ENCODE measurements around the gene LRP1. TPM values are rescaled to one million over a fixed set of nuclear protein-coding genes. Genes with fewer than 3 reads are reported as not detected.

LRP1 gene
- total and polyA plus RNA-seq, 2 of the 13 experiments (the other 11 are each of a cell fraction or from before 2014, with no cell fraction given) = 14.7 to 30.8 TPM

GRCh38 chr12:57079821-57080220 lies 48.5 kb upstream of the LRP1 start:
- Histone ChIP-seq H3K27me3 (ENCODE audit: control insufficient read depth in 1 of 2, insufficient read depth in 2 of 2, low read length in 2 of 2) (no peaks in the 10 kb centered on the region), H3K27ac (ENCODE audit: extremely low read length, insufficient read depth, low read length) (no peak overlapping the region), H3K4me1 (ENCODE audit: insufficient read depth, low read length) (peaks cover 8% of the 10 kb centered on the region), H2AFZ (ENCODE audit: low read length) (no peak overlapping the region), H3K79me2 (ENCODE audit: insufficient read depth, low read length) (peaks cover 8% of the 10 kb centered on the region), H3K4me2 (ENCODE audit: low read depth, low read length) (peak overlapping the region; percentile 73), H3K4me3 (replicated peaks in 1 of 3; ENCODE audit: insufficient read depth in 1 of 3, low read depth in 2 of 3, low read length in 3 of 3) (0 out of 6 replicates have a peak overlapping the region, but pooled peaks of 1 of the 3 experiments have one; percentile 57), H3K36me3 (replicated peaks in 1 of 2; ENCODE audit: control insufficient read depth in 1 of 2, insufficient read depth in 2 of 2, low read length in 2 of 2) (no peaks in the 10 kb centered on the region), H3K9me3 (ENCODE audit: low read length) (no peaks in the 10 kb centered on the region), H4K20me1 (ENCODE audit: insufficient read depth, low read length) (no peaks in the 10 kb centered on the region), H3K9ac (ENCODE audit: insufficient read depth, low read depth, low read length) (no peak overlapping the region)
- no TSS peak for BruUV-seq (replicated peaks)
- DNase-seq (ENCODE audit: low spot score) = no peak
- ChIA-PET CTCF (ENCODE audit: low intra/inter-chr PET ratio, low total read pairs) (no interaction called here), POLR2A (interaction anchor here (0.9 to 3.9 kb wide), 12 partner anchors 9 to 434 kb away, joined by 3 to 132 read pairs (median 10); partner anchors contain the start of genes ATP5F1B, LRP1, MYO1A and NAB2)
- TF ChIP-seq CREBL2 (CRISPR knock-in tag; IDR thresholded peaks at IDR 0.05; ENCODE audit: borderline replicate concordance) = no peak
- TF ChIP-seq FOXP1 (IDR thresholded peaks at IDR 0.05) = 0 out of 2 replicates have a peak, but pooled peaks have one; percentile 34
- no peak for TF ChIP-seq FOXP1 (CRISPR knock-in tag; IDR thresholded peaks at IDR 0.05)
- in situ Hi-C loops (cut with HindIII; ENCODE audit: extremely low pct_ligation_motif_present, low pct_unique_long_range_greater_than_20kb) = no loop called here
- 0% methylated on average over 1 of the region's 1 CpG for WGBS (ENCODE audit: low lambda C conversion rate)
- ATAC-seq = no peak
- intact Hi-C loops (cut with micrococcal nuclease; ENCODE audit: unreplicated experiment) = loop anchor here (2.0 kb wide), 1 partner anchor 13 kb away; no protein-coding TSS in a partner anchor
- no peak for FAIRE-seq

- TF ChIP-seq TARDBP (CRISPR knock-in tag; IDR thresholded peaks at IDR 0.05) = no peak
- TF ChIP-seq MNT (IDR thresholded peaks at IDR 0.05) = no peak
- TF ChIP-seq ZNF616 (CRISPR knock-in tag; IDR thresholded peaks at IDR 0.05; ENCODE audit: low read depth) = no peak
- ATAC-seq (no peak), FAIRE-seq (no peak), DNase-seq (ENCODE audit: low spot score) (no peak)
- H2AFZ ChIP-seq (ENCODE audit: low read length) = no peak overlapping the region
- no peaks in the 10 kb centered on the region for H3K36me3 ChIP-seq (replicated peaks in 1 of 2; ENCODE audit: control insufficient read depth in 1 of 2, insufficient read depth in 2 of 2, low read length in 2 of 2)
- H3K9ac ChIP-seq (ENCODE audit: insufficient read depth, low read depth, low read length) = no peak overlapping the region
- peaks cover 10% of the 10 kb centered on the region for H3K4me1 ChIP-seq (ENCODE audit: insufficient read depth, low read length)
- no TSS peak for BruUV-seq (replicated peaks)
- in situ Hi-C loops (cut with HindIII; ENCODE audit: extremely low pct_ligation_motif_present, low pct_unique_long_range_greater_than_20kb) = no loop called here
- H3K4me2 ChIP-seq (ENCODE audit: low read depth, low read length) = no peak overlapping the region
- H3K27me3 ChIP-seq (ENCODE audit: control insufficient read depth in 1 of 2, insufficient read depth in 2 of 2, low read length in 2 of 2) = no peaks in the 10 kb centered on the region
- no peak overlapping the region for H3K27ac ChIP-seq (ENCODE audit: extremely low read length, insufficient read depth, low read length)
- intact Hi-C loops (cut with micrococcal nuclease; ENCODE audit: unreplicated experiment) = no loop called here
- no peaks in the 10 kb centered on the region for H4K20me1 ChIP-seq (ENCODE audit: insufficient read depth, low read length)
- ChIA-PET POLR2A (interaction anchor here (1.9 to 3.9 kb wide), 2 partner anchors 21 to 30 kb away, joined by 7 to 132 read pairs; partner anchors contain the start of gene STAT6), CTCF (ENCODE audit: low intra/inter-chr PET ratio, low total read pairs) (no interaction called here)
- 96% methylated on average over 1 of the region's 1 CpG for WGBS (ENCODE audit: low lambda C conversion rate)
- no peak overlapping the region for H3K4me3 ChIP-seq (replicated peaks in 1 of 3; ENCODE audit: insufficient read depth in 1 of 3, low read depth in 2 of 3, low read length in 3 of 3)
- peaks cover 8% of the 10 kb centered on the region for H3K79me2 ChIP-seq (ENCODE audit: insufficient read depth, low read length)
- no peaks in the 10 kb centered on the region for H3K9me3 ChIP-seq (ENCODE audit: low read length)
These were observed 47.4 kb upstream of the LRP1 start for GRCh38 chr12:57080855-57081254.

All from HepG2 (cell line).